Fibroblast of lung (primary cell): ENCODE measurements around the gene CERS1. TPM values are rescaled to one million over a fixed set of nuclear protein-coding genes. Genes with fewer than 3 reads are reported as not detected.
A peak's percentile ranks its signal among the peaks of the same experiment; 100 is the strongest.

Source experiments
- DNase-seq, 2 donors: peaks; one replicate each; pipeline versions ENCODE4 v3.0.0 to v3.0.0-alpha.2; 2010; ENCODE audit warnings: low read depth in 2 of 2
- H2AFZ ChIP-seq: 2 replicates; pipeline ENCODE4 v1.5.1; 2012; ENCODE audit warnings: low read length, control low read depth, inconsistent platforms
- H3K27ac ChIP-seq: 2 replicates; pipeline ENCODE4 v1.5.1; 2011; ENCODE audit warnings: low read length, control low read depth; ENCODE audit not compliant: insufficient read depth
- H3K27me3 ChIP-seq: 2 replicates; pipeline ENCODE4 v1.5.1; 2011; ENCODE audit warnings: mild to moderate bottlenecking, low read length; ENCODE audit not compliant: control insufficient read depth, insufficient read depth
- H3K36me3 ChIP-seq: 2 replicates; pipeline ENCODE4 v1.5.1; 2011; ENCODE audit warnings: low read length; ENCODE audit not compliant: control insufficient read depth, insufficient read depth
- H3K4me1 ChIP-seq: 2 replicates; pipeline ENCODE4 v1.5.1; 2011; ENCODE audit warnings: low read length; ENCODE audit not compliant: control insufficient read depth, insufficient read depth; ENCODE audit errors: extremely low read depth
- H3K4me2 ChIP-seq: 2 replicates; pipeline ENCODE4 v1.5.1; 2011; ENCODE audit warnings: low read length, control low read depth; ENCODE audit not compliant: insufficient read depth; ENCODE audit errors: extremely low read depth
- H3K4me3 ChIP-seq, 4 experiments: fragments of 200-600 bp in 1 of 4; sonication (generic) in 1 of 4; replicated peaks in 1 of 4; 2 replicates each; pipeline ENCODE4 v1.5.1; 2011 to 2016; ENCODE audit warnings: low read length in 4 of 4, low read depth in 3 of 4, mild to moderate bottlenecking in 3 of 4, control low read depth in 2 of 4, inconsistent platforms in 1 of 4, mixed read lengths in 1 of 4; ENCODE audit not compliant: insufficient read depth in 1 of 4; ENCODE audit errors: control extremely low read depth in 1 of 4
- H3K79me2 ChIP-seq: 2 replicates; pipeline ENCODE4 v1.5.1; 2012; ENCODE audit warnings: mild to moderate bottlenecking, low read length, inconsistent platforms; ENCODE audit not compliant: control insufficient read depth, insufficient read depth
- H3K9ac ChIP-seq: 2 replicates; pipeline ENCODE4 v1.5.1; 2011; ENCODE audit warnings: mild to moderate bottlenecking, low read length, control low read depth; ENCODE audit not compliant: insufficient read depth
- H3K9me3 ChIP-seq: 2 replicates; pipeline ENCODE4 v1.5.1; 2012; ENCODE audit warnings: low read depth, low read length; ENCODE audit not compliant: control insufficient read depth, insufficient read depth
- H4K20me1 ChIP-seq: 2 replicates; pipeline ENCODE4 v1.5.1; 2011; ENCODE audit warnings: low read length; ENCODE audit not compliant: control insufficient read depth, insufficient read depth; ENCODE audit errors: extremely low read depth
- EZH2 ChIP-seq: IDR thresholded peaks from 2 replicates; pipeline ENCODE4 v1.5.1; 2012; ENCODE audit warnings: low read length, control low read depth, mild to moderate bottlenecking; ENCODE audit errors: missing control alignments
- polyA plus RNA-seq, 2 donors: library from polyadenylated mRNA; depleted of rRNA in 1 of 2; stranded (reverse) in 1 of 2; unstranded in 1 of 2; fragments of >200 nt; gene quantifications; 2 replicates each; pipeline ENCODE4 v1.2.1, GENCODE V29; 2011 to 2012; ENCODE audit warnings: missing spikeins in 1 of 2
- total RNA-seq: library from RNA; depleted of rRNA; stranded (reverse); fragments of >200 nt; gene quantifications from 2 replicates; pipeline ENCODE4 v1.2.1, GENCODE V29; 2014
- TF ChIP-seq, protein P1 (sequence below), 2 donors: IDR thresholded peaks in 1 of 2; conservative IDR thresholded peaks in 1 of 2; 1 replicate in 1 of 2; 2 replicates in 1 of 2; pipeline ENCODE4 v1.5.1; 2011 to 2012; ENCODE audit warnings: low read length in 2 of 2, control low read depth in 1 of 2, inconsistent platforms in 1 of 2, low read depth in 1 of 2, mild to moderate bottlenecking in 1 of 2

Gene CERS1
- total and polyA plus RNA-seq, 2 donors (not counting 1 experiment from before 2014, with no cell fraction given): 0.23 to 1.7 TPM

DNA sequence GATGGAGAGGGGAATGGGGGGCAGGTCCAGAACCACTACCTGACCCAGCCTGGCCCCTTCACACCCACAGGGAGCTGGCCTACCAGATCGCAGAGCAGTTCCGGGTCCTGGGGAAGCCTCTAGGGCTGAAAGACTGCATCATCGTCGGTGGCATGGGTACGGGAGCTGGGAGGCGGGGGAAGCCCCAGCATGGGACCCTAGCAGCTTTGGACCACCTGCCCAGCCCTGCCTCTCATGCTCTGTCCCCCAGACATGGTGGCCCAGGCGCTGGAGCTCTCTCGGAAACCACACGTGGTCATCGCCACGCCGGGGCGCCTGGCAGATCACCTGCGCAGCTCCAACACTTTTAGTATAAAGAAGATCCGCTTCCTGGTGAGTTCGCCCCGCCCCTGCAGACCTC lies 25.6 kb upstream of the CERS1 start:
- TF ChIP-seq, protein P1, sequence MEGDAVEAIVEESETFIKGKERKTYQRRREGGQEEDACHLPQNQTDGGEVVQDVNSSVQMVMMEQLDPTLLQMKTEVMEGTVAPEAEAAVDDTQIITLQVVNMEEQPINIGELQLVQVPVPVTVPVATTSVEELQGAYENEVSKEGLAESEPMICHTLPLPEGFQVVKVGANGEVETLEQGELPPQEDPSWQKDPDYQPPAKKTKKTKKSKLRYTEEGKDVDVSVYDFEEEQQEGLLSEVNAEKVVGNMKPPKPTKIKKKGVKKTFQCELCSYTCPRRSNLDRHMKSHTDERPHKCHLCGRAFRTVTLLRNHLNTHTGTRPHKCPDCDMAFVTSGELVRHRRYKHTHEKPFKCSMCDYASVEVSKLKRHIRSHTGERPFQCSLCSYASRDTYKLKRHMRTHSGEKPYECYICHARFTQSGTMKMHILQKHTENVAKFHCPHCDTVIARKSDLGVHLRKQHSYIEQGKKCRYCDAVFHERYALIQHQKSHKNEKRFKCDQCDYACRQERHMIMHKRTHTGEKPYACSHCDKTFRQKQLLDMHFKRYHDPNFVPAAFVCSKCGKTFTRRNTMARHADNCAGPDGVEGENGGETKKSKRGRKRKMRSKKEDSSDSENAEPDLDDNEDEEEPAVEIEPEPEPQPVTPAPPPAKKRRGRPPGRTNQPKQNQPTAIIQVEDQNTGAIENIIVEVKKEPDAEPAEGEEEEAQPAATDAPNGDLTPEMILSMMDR (conservative IDR thresholded peaks at IDR 0.05 in 1 of 2, IDR thresholded peaks at IDR 0.05 in 1 of 2; ENCODE audit: low read depth in 1 of 2, low read length in 2 of 2): no peak
- TF ChIP-seq EZH2: no peak
- Histone ChIP-seq H3K4me2 (no peak overlapping the region), H3K79me2 (peaks cover 31% of the 10 kb centered on the region), H3K36me3 (peaks cover 20% of the 10 kb centered on the region), H3K27ac (no peak overlapping the region), H3K4me1 (peaks cover 4% of the 10 kb centered on the region), H3K27me3 (no peaks in the 10 kb centered on the region), H2AFZ (no peak overlapping the region), H4K20me1 (no peaks in the 10 kb centered on the region), H3K9ac (no peak overlapping the region), H3K4me3 (no peak overlapping the region), H3K9me3 (no peaks in the 10 kb centered on the region)
- no peak for DNase-seq

DNA sequence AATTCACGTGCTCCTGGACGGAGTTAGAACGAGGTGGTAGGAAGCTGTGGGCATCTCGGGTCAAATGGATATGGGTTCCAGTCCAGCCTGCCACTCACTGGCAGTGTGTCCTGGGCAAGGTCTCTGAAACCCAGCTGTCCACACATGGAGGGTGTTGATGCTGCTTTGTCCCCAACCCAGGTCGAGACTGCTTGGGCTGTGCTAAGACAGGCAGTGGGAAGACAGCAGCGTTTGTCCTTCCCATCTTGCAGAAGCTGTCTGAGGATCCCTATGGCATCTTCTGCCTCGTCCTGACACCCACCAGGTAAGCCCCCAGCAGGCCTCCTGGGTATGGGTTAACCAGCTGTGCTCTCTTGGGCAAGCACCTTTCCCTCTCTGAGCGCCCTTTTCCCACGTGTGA lies 24.4 kb upstream of the CERS1 start:
- Histone ChIP-seq H3K4me1 (peaks cover 4% of the 10 kb centered on the region), H3K9me3 (no peaks in the 10 kb centered on the region), H3K27ac (peak overlapping the region; percentile 96), H3K4me2 (peak overlapping the region; percentile 98), H3K36me3 (peaks cover 18% of the 10 kb centered on the region), H4K20me1 (no peaks in the 10 kb centered on the region), H3K79me2 (peaks cover 36% of the 10 kb centered on the region), H3K4me3 (peak overlapping the region; percentile 90 to 100 (median 96)), H3K9ac (peak overlapping the region; percentile 90), H2AFZ (no peak overlapping the region), H3K27me3 (no peaks in the 10 kb centered on the region)
- no peak for DNase-seq
- TF ChIP-seq, protein P1 (conservative IDR thresholded peaks at IDR 0.05 in 1 of 2, IDR thresholded peaks at IDR 0.05 in 1 of 2; ENCODE audit: low read depth in 1 of 2, low read length in 2 of 2): no peak

DNA sequence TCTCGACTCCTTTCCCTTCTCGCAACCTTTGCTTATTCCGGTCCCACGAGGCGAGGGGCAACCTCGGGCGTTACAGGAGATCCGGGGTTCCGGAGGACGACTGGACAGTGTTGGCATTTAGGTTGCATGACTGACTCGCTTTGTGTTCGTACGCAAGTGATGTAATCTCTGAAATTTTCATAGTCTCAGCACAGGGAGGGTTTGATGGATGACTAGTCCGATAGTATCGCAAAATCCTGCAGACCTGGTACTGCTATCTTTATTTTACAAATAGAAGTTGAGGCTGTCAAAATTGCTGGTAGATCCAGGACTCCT lies 23.9 kb upstream of the CERS1 start:
- Histone ChIP-seq H3K27ac (peak overlapping the region; percentile 96), H3K4me1 (peaks cover 4% of the 10 kb centered on the region), H3K36me3 (peaks cover 17% of the 10 kb centered on the region), H3K27me3 (no peaks in the 10 kb centered on the region), H2AFZ (peak overlapping the region; percentile 83), H3K4me3 (peak overlapping the region; percentile 90 to 100 (median 96)), H3K9ac (peak overlapping the region; percentile 90), H3K79me2 (peaks cover 41% of the 10 kb centered on the region), H3K4me2 (peak overlapping the region; percentile 98), H4K20me1 (no peaks in the 10 kb centered on the region), H3K9me3 (no peaks in the 10 kb centered on the region)
- peak in 1 of 2 donors; percentile 13 for DNase-seq
- TF ChIP-seq EZH2: no peak
- TF ChIP-seq, protein P1 (conservative IDR thresholded peaks at IDR 0.05 in 1 of 2, IDR thresholded peaks at IDR 0.05 in 1 of 2; ENCODE audit: low read depth in 1 of 2, low read length in 2 of 2): no peak
